Body of pancreas (tissue), 4 donors: ENCODE data around the gene CRACDL. TPM values are rescaled to one million over a fixed set of nuclear protein-coding genes. Genes with fewer than 3 reads are reported as not detected.

Source experiments
- ATAC-seq: fragments of 150-250 bp; one replicate; pipeline ENCODE4 v1.9.1; 2016
- DNase-seq, 4 donors: peaks; one replicate each; pipeline ENCODE4 v3.0.0-alpha.2; 2019
- H3K27ac ChIP-seq, 4 donors: fragments of 200-600 bp; sonication (generic); 1 replicate in 3 of 4; 2 replicates in 1 of 4; pipeline versions ENCODE4 v1.5.1 to v1.6.1; 2016 to 2019; ENCODE audit warnings: mild to moderate bottlenecking in 1 of 4, mixed read lengths in 1 of 4, moderate library complexity in 1 of 4
- H3K27me3 ChIP-seq, 2 donors: fragments of 200-600 bp; sonication (generic); one replicate each; pipeline ENCODE4 v1.6.0; 2016; ENCODE audit warnings: mild to moderate bottlenecking in 1 of 2
- H3K36me3 ChIP-seq, 2 donors: fragments of 200-600 bp; sonication (generic); replicated peaks in 1 of 2; 2 replicates each; pipeline ENCODE4 v1.5.1; 2016; ENCODE audit warnings: low read depth in 2 of 2; ENCODE audit not compliant: insufficient read depth in 1 of 2
- H3K4me1 ChIP-seq: fragments of 200-600 bp; sonication (generic); one replicate; pipeline ENCODE4 v1.6.0; 2016
- H3K4me3 ChIP-seq, 2 donors: fragments of 200-600 bp; sonication (generic); 1 replicate in 1 of 2; 2 replicates in 1 of 2; pipeline ENCODE4 v1.5.1; 2016 to 2019
- H3K9me3 ChIP-seq, 3 donors: fragments of 200-600 bp; sonication (generic); 1 replicate in 2 of 3; 2 replicates in 1 of 3; pipeline ENCODE4 v1.5.1; 2016
- CTCF ChIP-seq, 7 experiments: fragments of 450-650 bp in 4 of 7; fragments of 200-600 bp in 3 of 7; sonication (generic) in 3 of 7; IDR thresholded peaks; one replicate each; pipeline ENCODE4 v1.5.1; 2016 to 2019; ENCODE audit warnings: antibody characterized with exemption in 7 of 7
- POLR2A ChIP-seq, 3 donors: fragments of 450-650 bp; IDR thresholded peaks; one replicate each; pipeline ENCODE4 v1.6.1; 2016; ENCODE audit warnings: antibody characterized with exemption in 3 of 3, mild to moderate bottlenecking in 2 of 3
- WGBS, 2 donors: methylation state at CpG; one replicate each; pipeline ENCODE4 v1.1.5; 2017; 5-methylcytosine and 5-hydroxymethylcytosine counted together
- intact Hi-C: fragments of 100-400 bp; cut with DNase I; formaldehyde crosslinking; loops from one replicate; pipeline ENCODE4 v1.15.1; 2023
- total RNA-seq, 2 donors: library from RNA; depleted of rRNA; stranded (reverse); fragments of >200 nt; gene quantifications; one replicate each; pipeline ENCODE4 v1.1.0, GENCODE V29; 2016

CRACDL gene
- total RNA-seq, 2 donors from 2014 or later, result 14.8 to 22.1 TPM

DNA sequence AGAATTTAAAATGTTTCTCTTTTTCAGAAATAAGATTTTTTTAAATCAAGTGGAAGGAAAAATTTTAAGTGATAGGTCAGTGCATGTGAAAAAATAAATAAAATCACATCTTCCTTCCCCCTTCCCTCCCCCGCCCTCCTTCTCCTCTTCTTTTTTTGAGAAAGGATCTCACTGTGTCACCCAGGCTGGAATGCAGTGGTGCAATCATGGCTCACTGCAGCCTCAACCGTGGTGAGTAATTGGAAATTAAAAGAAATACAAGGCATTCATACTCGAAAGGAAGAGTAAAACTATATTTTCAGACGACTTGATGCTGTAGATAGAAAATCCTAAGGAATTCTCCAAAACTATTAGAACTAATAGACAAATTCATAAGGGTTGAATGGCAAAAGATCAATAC lies 16.9 kb upstream of the CRACDL start:
- intact Hi-C loops, result no loop called here
- TF ChIP-seq CTCF (IDR thresholded peaks at IDR 0.05), result no peak
- TF ChIP-seq POLR2A (IDR thresholded peaks at IDR 0.05), result no peak
- 62 to 64% methylated on average over 4 of the region's 4 CpGs for whole genome bisulfite sequencing, 2 donors
- peaks cover 8% of the 10 kb centered on the region for H3K4me1 ChIP-seq
- no peaks in the 10 kb centered on the region for H3K36me3 ChIP-seq
- no peaks in the 10 kb centered on the region for H3K27me3 ChIP-seq
- DNase-seq (no peak), ATAC-seq (no peak)
- no peak overlapping the region for H3K27ac ChIP-seq
- no peaks in the 10 kb centered on the region for H3K9me3 ChIP-seq
- H3K4me3 ChIP-seq, result no peak overlapping the region

GRCh38 chr2:98948956-98949739 lies 13.1 kb upstream of the CRACDL start:
- Histone ChIP-seq H3K4me1 (peaks cover 8% of the 10 kb centered on the region), H3K9me3 (no peaks in the 10 kb centered on the region), H3K4me3 (no peak overlapping the region), H3K27me3 (no peaks in the 10 kb centered on the region), H3K27ac (no peak overlapping the region), H3K36me3 (no peaks in the 10 kb centered on the region)
- no peak for TF ChIP-seq POLR2A (IDR thresholded peaks at IDR 0.05)
- no peak for TF ChIP-seq CTCF (IDR thresholded peaks at IDR 0.05)
- intact Hi-C loops, result no loop called here
- 45 to 47% methylated on average over 5 of the region's 5 CpGs for WGBS, 2 donors
- no peak for ATAC-seq
- peak; percentile 33 to 75 (median 54) for DNase-seq

DNA sequence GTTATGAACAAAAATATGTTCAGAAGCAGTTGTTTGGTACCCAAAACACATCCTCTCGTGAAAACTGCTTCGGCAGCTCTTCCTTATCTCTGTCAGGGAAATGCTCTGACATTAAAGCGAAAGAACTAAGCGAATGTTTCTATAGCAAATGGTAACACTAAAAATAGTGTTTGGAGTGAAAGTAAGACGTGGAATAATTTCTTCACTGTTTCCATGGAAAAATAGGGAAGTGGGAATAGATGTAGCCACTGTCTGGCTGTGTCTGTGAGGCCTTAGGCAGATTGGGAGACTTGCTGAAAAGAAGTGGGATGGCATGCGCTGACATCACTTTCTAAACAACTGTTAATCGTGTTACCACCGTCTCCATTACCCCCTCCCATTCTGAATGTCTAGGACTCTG lies 11.5 kb upstream of the CRACDL start:
- TF ChIP-seq CTCF (IDR thresholded peaks at IDR 0.05) (no peak), POLR2A (IDR thresholded peaks at IDR 0.05) (no peak)
- DNase-seq (no peak), ATAC-seq (no peak)
- no peak overlapping the region for H3K27ac ChIP-seq
- no peaks in the 10 kb centered on the region for H3K27me3 ChIP-seq
- 87% methylated on average over 8 of the region's 8 CpGs for WGBS, 2 donors
- intact Hi-C loops, result no loop called here
- H3K9me3 ChIP-seq, result no peaks in the 10 kb centered on the region
- no peak overlapping the region for H3K4me3 ChIP-seq
- no peaks in the 10 kb centered on the region for H3K36me3 ChIP-seq
- H3K4me1 ChIP-seq, result peaks cover 8% of the 10 kb centered on the region

- Histone ChIP-seq H3K36me3 (no peaks in the 10 kb centered on the region), H3K27me3 (no peaks in the 10 kb centered on the region), H3K4me3 (no peak overlapping the region), H3K4me1 (peaks cover 8% of the 10 kb centered on the region), H3K27ac (no peak overlapping the region), H3K9me3 (no peaks in the 10 kb centered on the region)
- TF ChIP-seq CTCF (IDR thresholded peaks at IDR 0.05) (no peak), POLR2A (IDR thresholded peaks at IDR 0.05) (no peak)
- ATAC-seq, result no peak
- no peak for DNase-seq
- intact Hi-C loops, result no loop called here
- 77 to 94% methylated on average over 9 of the region's 9 CpGs for WGBS, 2 donors
Measured at GRCh38 chr2:98946855-98947254, 10.8 kb upstream of the CRACDL start.

DNA sequence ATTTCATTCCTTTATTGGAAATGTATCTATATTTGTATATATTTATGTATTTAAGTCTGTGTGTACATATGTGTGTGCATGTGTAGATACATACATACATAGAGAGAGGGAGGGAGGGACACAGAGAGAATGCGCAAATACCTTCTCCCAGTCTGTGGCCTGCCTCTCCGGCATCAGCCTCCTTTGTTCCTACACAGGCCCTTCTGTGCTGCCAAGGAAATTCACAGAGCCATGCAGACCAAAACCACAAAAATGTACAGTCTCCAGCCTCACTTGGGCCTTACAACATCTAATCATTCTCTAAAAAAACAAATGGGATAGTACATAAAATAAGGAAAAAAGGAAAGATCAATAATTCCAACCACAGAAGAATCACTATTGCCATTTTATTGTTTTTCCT lies 8.8 kb upstream of the CRACDL start:
- 90 to 93% methylated on average over 2 of the region's 2 CpGs for WGBS, 2 donors
- no peak for TF ChIP-seq POLR2A (IDR thresholded peaks at IDR 0.05)
- no peak for TF ChIP-seq CTCF (IDR thresholded peaks at IDR 0.05)
- Histone ChIP-seq H3K9me3 (no peaks in the 10 kb centered on the region), H3K4me1 (peaks cover 8% of the 10 kb centered on the region), H3K36me3 (no peaks in the 10 kb centered on the region), H3K27me3 (no peaks in the 10 kb centered on the region), H3K27ac (no peak overlapping the region), H3K4me3 (no peak overlapping the region)
- intact Hi-C loops, result no loop called here
- ATAC-seq (no peak), DNase-seq (no peak)
